HepG2 (cell line): ENCODE results near the gene TTC31. TPM values are rescaled to one million over a fixed set of nuclear protein-coding genes. Genes with fewer than 3 reads are reported as not detected.

ENCODE experiments used
- ATAC-seq: fragments of 200-7000 bp; cut with Tn5 transposase; 3 replicates; pipeline ENCODE4 v1.9.1; 2020; ENCODE audit warnings: mild to moderate bottlenecking, moderate library complexity
- BruUV-seq: library from RNA; stranded (reverse); fragments of 400-500 nt; replicated peaks from 2 replicates; lab custom pipeline; 2021; lab: Mats Ljungman, UMichigan
- CTCF ChIA-PET: fragments of 300-600 bp; formaldehyde crosslinking; extraction: SDS; loops from one replicate; lab custom pipeline; 2021; ENCODE audit warnings: low total read pairs, inconsistent platforms, low intra/inter-chr PET ratio; lab: Yijun Ruan, JAX
- POLR2A ChIA-PET: fragments of 350-600 bp; sonication (Branson Sonifier 250); formaldehyde crosslinking; loops from one replicate; lab custom pipeline; 2020; ENCODE audit warnings: antibody characterized with exemption, inconsistent platforms; lab: Yijun Ruan, JAX
- DNase-seq: peaks from one replicate; pipeline ENCODE4 v3.0.0-alpha.2; 2015; ENCODE audit warnings: low spot score
- FAIRE-seq: peaks from 3 replicates; lab custom pipeline; 2011; peaks lifted over from hg19 to GRCh38; lab: Jason Lieb, UNC
- H2AFZ ChIP-seq: one replicate; pipeline ENCODE4 v1.6.1; 2011; ENCODE audit warnings: low read length, inconsistent platforms
- H3K27ac ChIP-seq: fragments of 300-600 bp; 3 replicates; pipeline ENCODE4 v1.8.0; 2011; ENCODE audit warnings: mixed run types, mild to moderate bottlenecking, mixed read lengths, low read length, inconsistent platforms; ENCODE audit not compliant: insufficient read depth; ENCODE audit errors: extremely low read length
- H3K27me3 ChIP-seq, 2 experiments: fragments of 200-600 bp in 1 of 2; 2 replicates in 1 of 2; 3 replicates in 1 of 2; pipeline versions ENCODE4 v1.6.0 to v1.8.0; 2011; ENCODE audit warnings: low read length in 2 of 2, mild to moderate bottlenecking in 2 of 2, moderate library complexity in 2 of 2, inconsistent platforms in 1 of 2; ENCODE audit not compliant: insufficient read depth in 2 of 2, control insufficient read depth in 1 of 2
- H3K36me3 ChIP-seq, 2 experiments: fragments of 200-600 bp in 1 of 2; replicated peaks in 1 of 2; 2 replicates in 1 of 2; 3 replicates in 1 of 2; pipeline versions ENCODE4 v1.5.1 to v1.8.0; 2011; ENCODE audit warnings: low read length in 2 of 2, inconsistent platforms in 1 of 2; ENCODE audit not compliant: insufficient read depth in 2 of 2, control insufficient read depth in 1 of 2
- H3K4me1 ChIP-seq: 2 replicates; pipeline ENCODE4 v1.5.1; 2012; ENCODE audit warnings: low read length, inconsistent platforms; ENCODE audit not compliant: insufficient read depth
- H3K4me2 ChIP-seq: 2 replicates; pipeline ENCODE4 v1.6.0; 2011; ENCODE audit warnings: low read depth, low read length, inconsistent platforms
- H3K4me3 ChIP-seq, 3 experiments: fragments of 200-600 bp in 1 of 3; sonication (generic), shearing (Covaris generic) in 1 of 3; replicated peaks in 1 of 3; 2 replicates each; pipeline ENCODE4 v1.5.1; 2011 to 2016; ENCODE audit warnings: low read length in 3 of 3, inconsistent platforms in 2 of 3, low read depth in 2 of 3, mild to moderate bottlenecking in 2 of 3, control low read depth in 1 of 3, mixed read lengths in 1 of 3; ENCODE audit not compliant: insufficient read depth in 1 of 3
- H3K79me2 ChIP-seq: one replicate; pipeline ENCODE4 v1.6.1; 2011; ENCODE audit warnings: low read length, inconsistent platforms; ENCODE audit not compliant: insufficient read depth
- H3K9ac ChIP-seq: 2 replicates; pipeline ENCODE4 v1.6.0; 2011; ENCODE audit warnings: mild to moderate bottlenecking, low read depth, low read length, inconsistent platforms; ENCODE audit not compliant: insufficient read depth
- H3K9me3 ChIP-seq: 2 replicates; pipeline ENCODE4 v1.5.1; 2012; ENCODE audit warnings: mild to moderate bottlenecking, low read length
- H4K20me1 ChIP-seq: 2 replicates; pipeline ENCODE4 v1.6.0; 2011; ENCODE audit warnings: inconsistent platforms, mild to moderate bottlenecking, low read length, moderate library complexity; ENCODE audit not compliant: insufficient read depth
- AGO2 ChIP-seq: fragments of 200-400 bp; formaldehyde crosslinking; optimal IDR thresholded peaks from 2 replicates; pipeline ENCODE3; 2017; ENCODE audit warnings: mild to moderate bottlenecking, low read depth, low read length, moderate library complexity
- ARNT ChIP-seq: fragments of 450-650 bp; IDR thresholded peaks from 2 replicates; pipeline ENCODE4 v1.6.1; 2017
- CENPX ChIP-seq: sonication (generic); formaldehyde crosslinking; IDR thresholded peaks from 2 replicates; pipeline ENCODE4 v1.9.0; 2021; ENCODE audit warnings: mild to moderate bottlenecking, missing genetic modification reagents, moderate library complexity
- ETV6 ChIP-seq: sonication (generic); formaldehyde crosslinking; conservative IDR thresholded peaks from 2 replicates; pipeline ENCODE4 v1.4.0; 2020; ENCODE audit warnings: missing genetic modification reagents
- MED1 ChIP-seq: sonication (generic); formaldehyde crosslinking; IDR thresholded peaks from 2 replicates; pipeline ENCODE4 v1.4.0; 2020; ENCODE audit warnings: missing genetic modification reagents
- NKX3-1 ChIP-seq: sonication (generic); formaldehyde crosslinking; IDR thresholded peaks from 2 replicates; pipeline ENCODE4 v1.5.0; 2020; ENCODE audit warnings: missing genetic modification reagents
- PAWR ChIP-seq: sonication (generic); formaldehyde crosslinking; IDR thresholded peaks from 2 replicates; pipeline ENCODE4 v1.4.0; 2020; ENCODE audit warnings: missing genetic modification reagents, mild to moderate bottlenecking, borderline replicate concordance
- PHF8 ChIP-seq: sonication (generic); formaldehyde crosslinking; IDR thresholded peaks from 2 replicates; pipeline ENCODE4 v1.5.0; 2020; ENCODE audit warnings: missing genetic modification reagents
- PRMT3 ChIP-seq: sonication (generic); formaldehyde crosslinking; IDR thresholded peaks from 2 replicates; pipeline ENCODE4 v1.8.1; 2022; ENCODE audit warnings: low read depth, mild to moderate bottlenecking, moderate library complexity, missing genetic modification reagents, borderline replicate concordance
- RAD21 ChIP-seq: fragments of 450-650 bp; formaldehyde crosslinking; IDR thresholded peaks from 2 replicates; pipeline ENCODE4 v1.5.0; 2020; ENCODE audit warnings: mild to moderate bottlenecking
- RBM22 ChIP-seq: fragments of 200-400 bp; formaldehyde crosslinking; optimal IDR thresholded peaks from 2 replicates; pipeline ENCODE3; 2017; ENCODE audit warnings: mild to moderate bottlenecking, low read length, moderate library complexity
- RXRB ChIP-seq: IDR thresholded peaks from 2 replicates; pipeline ENCODE4 v1.6.1; 2016; ENCODE audit warnings: borderline replicate concordance, missing genetic modification reagents, missing compliant biosample characterization
- TCF7 ChIP-seq: sonication (generic); IDR thresholded peaks from 2 replicates; pipeline ENCODE4 v1.6.1; 2016; ENCODE audit warnings: antibody characterized with exemption, low read depth
- XRCC5 ChIP-seq: fragments of 200-400 bp; formaldehyde crosslinking; optimal IDR thresholded peaks from 2 replicates; pipeline ENCODE3; 2017; ENCODE audit warnings: mild to moderate bottlenecking, low read length
- YY1 ChIP-seq: IDR thresholded peaks from 2 replicates; pipeline ENCODE4 v1.6.1; 2011; ENCODE audit warnings: low read length, low read depth, moderate library complexity, mild to moderate bottlenecking; ENCODE audit not compliant: insufficient read depth, insufficient replicate concordance
- ZBTB8A ChIP-seq: sonication (generic); formaldehyde crosslinking; IDR thresholded peaks from 2 replicates; pipeline ENCODE4 v1.4.0; 2020; ENCODE audit warnings: mild to moderate bottlenecking, low read depth, missing genetic modification reagents, borderline replicate concordance
- ZC3H13 ChIP-seq: sonication (generic); formaldehyde crosslinking; IDR thresholded peaks from 2 replicates; pipeline ENCODE4 v1.8.1; 2023; ENCODE audit warnings: mild to moderate bottlenecking, missing genetic modification reagents, moderate library complexity
- ZNF34 ChIP-seq: sonication (generic); formaldehyde crosslinking; IDR thresholded peaks from 2 replicates; pipeline ENCODE4 v1.4.0; 2020; ENCODE audit warnings: mild to moderate bottlenecking, missing genetic modification reagents, borderline replicate concordance
- ZNF354B ChIP-seq: sonication (generic); formaldehyde crosslinking; IDR thresholded peaks from 2 replicates; pipeline ENCODE4 v1.8.0; 2022; ENCODE audit warnings: mild to moderate bottlenecking, missing genetic modification reagents
- ZNF383 ChIP-seq: sonication (generic); formaldehyde crosslinking; IDR thresholded peaks from 2 replicates; pipeline ENCODE4 v1.4.0; 2020; ENCODE audit warnings: missing genetic modification reagents, mild to moderate bottlenecking, borderline replicate concordance
- ZNF607 ChIP-seq: sonication (generic); formaldehyde crosslinking; IDR thresholded peaks from 2 replicates; pipeline ENCODE4 v1.5.1; 2020; ENCODE audit warnings: missing genetic modification reagents, mild to moderate bottlenecking, borderline replicate concordance
- ZNF660 ChIP-seq: sonication (generic); formaldehyde crosslinking; IDR thresholded peaks from 2 replicates; pipeline ENCODE4 v1.5.1; 2020; ENCODE audit warnings: mild to moderate bottlenecking, low read depth, missing genetic modification reagents, borderline replicate concordance
- ZNF776 ChIP-seq: sonication (generic); formaldehyde crosslinking; IDR thresholded peaks from 2 replicates; pipeline ENCODE4 v1.4.0; 2020; ENCODE audit warnings: mild to moderate bottlenecking, missing genetic modification reagents
- WGBS: methylation state at CpG from one replicate; pipeline ENCODE4 v1.1.6; 2017; ENCODE audit warnings: low lambda C conversion rate; 5-methylcytosine and 5-hydroxymethylcytosine counted together
- in situ Hi-C: cut with HindIII; loops from 2 replicates; pipeline ENCODE4 v1.10.0; 2017; ENCODE audit warnings: low pct_unique_long_range_greater_than_20kb; ENCODE audit not compliant: extremely low pct_ligation_motif_present
- intact Hi-C: fragments of 100-400 bp; cut with micrococcal nuclease; formaldehyde crosslinking; loops from one replicate; pipeline ENCODE4 v1.10.0; 2022; ENCODE audit not compliant: unreplicated experiment
- polyA plus RNA-seq, 8 experiments: library from polyadenylated mRNA; depleted of rRNA in 3 of 8; stranded (reverse) in 7 of 8; unstranded in 1 of 8; fragments of >200 nt; fragmentation: Illumina TruSeq in 4 of 8; extraction: Trizol in 4 of 8; gene quantifications; 2 replicates each; pipeline versions ENCODE4 v1.2.1 to v1.2.3, GENCODE V29; 2011 to 2016; ENCODE audit warnings: low read depth in 4 of 8, missing spikeins in 1 of 8, mixed read lengths in 1 of 8; ENCODE audit not compliant: insufficient read depth in 1 of 8
- total RNA-seq, 5 experiments: library from RNA; depleted of rRNA; stranded (reverse); fragments of >200 nt; fragmentation: Illumina TruSeq; extraction: Trizol; gene quantifications; 2 replicates each; pipeline ENCODE4 v1.2.3, GENCODE V29; 2016; ENCODE audit warnings: low read depth in 1 of 5
- TF ChIP-seq, protein P1 (sequence below): sonication (generic); formaldehyde crosslinking; conservative IDR thresholded peaks from 2 replicates; pipeline ENCODE4 v1.8.0; 2022; ENCODE audit warnings: low read depth, missing genetic modification reagents

The TTC31 gene
- total and polyA plus RNA-seq, 2 of the 13 experiments (the other 11 are each of a cell fraction or from before 2014, with no cell fraction given): 28.3 to 39.5 TPM

DNA sequence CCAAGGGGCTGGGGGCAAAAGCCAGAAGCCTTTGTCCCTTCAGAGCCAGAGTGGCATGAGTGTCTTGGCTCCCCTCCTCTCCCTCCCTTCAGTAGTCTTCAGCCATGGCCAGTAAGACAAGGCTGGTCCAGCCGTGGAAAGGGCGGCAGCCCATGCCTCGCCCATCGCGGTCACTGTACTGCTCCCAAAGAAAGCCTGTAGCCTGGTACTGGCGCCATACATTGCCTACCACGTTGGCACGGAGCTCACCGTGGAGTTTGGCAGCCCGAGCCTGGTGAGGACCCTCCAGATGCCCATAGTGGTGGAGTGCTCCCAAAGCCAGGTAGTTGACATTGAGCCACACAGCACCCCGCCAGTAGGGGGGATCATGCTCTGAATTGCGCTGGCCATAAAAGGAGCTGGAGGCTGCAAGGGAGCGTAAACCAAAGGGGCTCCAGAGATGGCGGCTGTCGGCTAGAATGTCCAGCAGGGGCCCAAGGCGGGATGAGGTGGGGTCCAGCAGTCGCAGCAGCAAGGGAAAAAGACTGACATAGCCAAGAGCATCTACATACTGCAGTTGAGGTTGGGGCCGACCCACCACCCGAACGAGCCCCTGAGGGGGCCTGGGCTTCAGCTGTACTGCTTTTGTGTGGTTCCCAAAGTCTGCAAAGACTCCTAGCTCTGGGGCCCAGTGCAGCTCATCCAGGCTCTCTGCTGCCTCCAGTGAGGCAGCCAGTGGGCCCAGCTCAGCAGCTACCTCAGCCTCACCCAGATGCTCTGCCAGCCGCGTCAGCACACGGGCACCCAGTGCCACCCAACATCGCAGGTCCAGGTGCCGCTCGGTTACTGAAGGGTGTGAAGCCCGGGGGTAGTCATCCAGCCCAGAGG, 21.5 kb upstream of the TTC31 start:
- Histone ChIP-seq H3K27ac (no peak overlapping the region), H3K9ac (no peak overlapping the region), H3K79me2 (peaks cover 41% of the 10 kb centered on the region), H3K27me3 (no peaks in the 10 kb centered on the region; a peak in 1 of 5 replicates), H3K36me3 (peaks cover 1 to 24% of the 10 kb centered on the region in 2 experiments), H3K4me1 (peaks cover 35% of the 10 kb centered on the region), H2AFZ (no peak overlapping the region), H4K20me1 (peaks cover 4% of the 10 kb centered on the region; the same call in 1 of the 2 replicates), H3K9me3 (no peaks in the 10 kb centered on the region), H3K4me3 (no peak overlapping the region), H3K4me2 (no peak overlapping the region)
- WGBS: 98% methylated on average over 14 of the region's 27 CpGs
- DNase-seq (peak; percentile 51), FAIRE-seq (no peak), ATAC-seq (no peak)
- intact Hi-C loops (no loop called here), in situ Hi-C loops (no loop called here)
- BruUV-seq: no TSS peak
- POLR2A ChIA-PET: interaction anchor here (0.7 to 12.4 kb wide), 11 partner anchors 10 to 68 kb away, joined by 3 to 342 read pairs (median 6); partner anchors contain the start of genes AUP1, CCDC142, HTRA2 and MRPL53
- CTCF ChIA-PET: interaction anchor here (0.8 to 1.4 kb wide), 2 partner anchors 71 to 126 kb away, joined by 4 to 5 read pairs; no protein-coding TSS in a partner anchor
- TF ChIP-seq TCF7: no peak
- 0 out of 2 replicates have a peak, but pooled peaks have one; percentile 31 for TF ChIP-seq MED1 (CRISPR knock-in tag)
- 0 out of 2 replicates have a peak, but pooled peaks have one; percentile 21 for TF ChIP-seq NKX3-1 (CRISPR knock-in tag)
- no peak for TF ChIP-seq ZNF383
- peak; percentile 40; the same call in 1 of the 2 replicates for TF ChIP-seq ZNF776 (CRISPR knock-in tag)
- 0 out of 2 replicates have a peak, but pooled peaks have one; percentile 14 for TF ChIP-seq ZC3H13
- TF ChIP-seq PAWR (CRISPR knock-in tag): no peak
- no peak for TF ChIP-seq PRMT3 (CRISPR knock-in tag)
- no peak for TF ChIP-seq ZNF34
- TF ChIP-seq ZNF354B (CRISPR knock-in tag): no peak
- no peak for TF ChIP-seq ZNF660 (CRISPR knock-in tag)
- TF ChIP-seq RBM22: peak; percentile 44
- peak; percentile 15; the same call in 1 of the 2 replicates for TF ChIP-seq PHF8 (CRISPR knock-in tag)
- peak; percentile 55 for TF ChIP-seq RAD21 (CRISPR knock-in tag)
- no peak for TF ChIP-seq RXRB (CRISPR knock-in tag)
- no peak for TF ChIP-seq ZBTB8A (CRISPR knock-in tag)
- peak; percentile 97 for TF ChIP-seq AGO2
- peak; percentile 30 for TF ChIP-seq YY1
- TF ChIP-seq XRCC5: peak; percentile 80
- 0 out of 2 replicates have a peak, but pooled peaks have one; percentile 41 for TF ChIP-seq ZNF607 (CRISPR knock-in tag)
- TF ChIP-seq ARNT: no peak
- TF ChIP-seq CENPX (CRISPR knock-in tag): no peak
- TF ChIP-seq, protein P1, sequence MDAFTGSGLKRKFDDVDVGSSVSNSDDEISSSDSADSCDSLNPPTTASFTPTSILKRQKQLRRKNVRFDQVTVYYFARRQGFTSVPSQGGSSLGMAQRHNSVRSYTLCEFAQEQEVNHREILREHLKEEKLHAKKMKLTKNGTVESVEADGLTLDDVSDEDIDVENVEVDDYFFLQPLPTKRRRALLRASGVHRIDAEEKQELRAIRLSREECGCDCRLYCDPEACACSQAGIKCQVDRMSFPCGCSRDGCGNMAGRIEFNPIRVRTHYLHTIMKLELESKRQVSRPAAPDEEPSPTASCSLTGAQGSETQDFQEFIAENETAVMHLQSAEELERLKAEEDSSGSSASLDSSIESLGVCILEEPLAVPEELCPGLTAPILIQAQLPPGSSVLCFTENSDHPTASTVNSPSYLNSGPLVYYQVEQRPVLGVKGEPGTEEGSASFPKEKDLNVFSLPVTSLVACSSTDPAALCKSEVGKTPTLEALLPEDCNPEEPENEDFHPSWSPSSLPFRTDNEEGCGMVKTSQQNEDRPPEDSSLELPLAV (CRISPR knock-in tag): no peak
- no peak for TF ChIP-seq ETV6 (CRISPR knock-in tag)
